ENCODE results near the gene GLRX.

GRCh38 chr5:95770830-95771708 lies 51.5 kb downstream of the GLRX start:
- TF ChIP-seq, protein P1, sequence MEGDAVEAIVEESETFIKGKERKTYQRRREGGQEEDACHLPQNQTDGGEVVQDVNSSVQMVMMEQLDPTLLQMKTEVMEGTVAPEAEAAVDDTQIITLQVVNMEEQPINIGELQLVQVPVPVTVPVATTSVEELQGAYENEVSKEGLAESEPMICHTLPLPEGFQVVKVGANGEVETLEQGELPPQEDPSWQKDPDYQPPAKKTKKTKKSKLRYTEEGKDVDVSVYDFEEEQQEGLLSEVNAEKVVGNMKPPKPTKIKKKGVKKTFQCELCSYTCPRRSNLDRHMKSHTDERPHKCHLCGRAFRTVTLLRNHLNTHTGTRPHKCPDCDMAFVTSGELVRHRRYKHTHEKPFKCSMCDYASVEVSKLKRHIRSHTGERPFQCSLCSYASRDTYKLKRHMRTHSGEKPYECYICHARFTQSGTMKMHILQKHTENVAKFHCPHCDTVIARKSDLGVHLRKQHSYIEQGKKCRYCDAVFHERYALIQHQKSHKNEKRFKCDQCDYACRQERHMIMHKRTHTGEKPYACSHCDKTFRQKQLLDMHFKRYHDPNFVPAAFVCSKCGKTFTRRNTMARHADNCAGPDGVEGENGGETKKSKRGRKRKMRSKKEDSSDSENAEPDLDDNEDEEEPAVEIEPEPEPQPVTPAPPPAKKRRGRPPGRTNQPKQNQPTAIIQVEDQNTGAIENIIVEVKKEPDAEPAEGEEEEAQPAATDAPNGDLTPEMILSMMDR (IDR thresholded peaks at IDR 0.05): no peak
- TF ChIP-seq POLR2A (IDR thresholded peaks at IDR 0.05): no peak

Data from heart left ventricle (tissue), 13 donors.